Trophoblast cell (in vitro differentiated cells and primary cell): ENCODE results near the gene ZNF222.

Experiments used
- DNase-seq, 2 donors: peaks; one replicate each; pipeline ENCODE4 v3.0.0-alpha.2; 2016
- H2AFZ ChIP-seq: 2 replicates; pipeline ENCODE4 v1.6.1; 2013; ENCODE audit warnings: low read length, moderate library complexity, mild to moderate bottlenecking; ENCODE audit not compliant: insufficient read depth, poor library complexity
- H2AK5ac ChIP-seq: 2 replicates; pipeline ENCODE4 v1.6.1; 2013; ENCODE audit warnings: mild to moderate bottlenecking, low read length
- H2BK120ac ChIP-seq: 2 replicates; pipeline ENCODE4 v1.6.1; 2013; ENCODE audit warnings: low read length, mild to moderate bottlenecking, moderate library complexity; ENCODE audit not compliant: insufficient read depth, poor library complexity
- H2BK12ac ChIP-seq: 2 replicates; pipeline ENCODE4 v1.6.1; 2013; ENCODE audit warnings: mild to moderate bottlenecking, low read length, moderate library complexity
- H2BK5ac ChIP-seq: 2 replicates; pipeline ENCODE4 v1.6.1; 2013; ENCODE audit warnings: low read length, low read depth, moderate library complexity, mild to moderate bottlenecking; ENCODE audit not compliant: poor library complexity
- H3K14ac ChIP-seq: 2 replicates; pipeline ENCODE4 v1.6.1; 2013; ENCODE audit warnings: mild to moderate bottlenecking, low read length
- H3K18ac ChIP-seq: 2 replicates; pipeline ENCODE4 v1.6.1; 2013; ENCODE audit warnings: mild to moderate bottlenecking, low read length
- H3K23ac ChIP-seq: 2 replicates; pipeline ENCODE4 v1.6.1; 2013; ENCODE audit warnings: low read length
- H3K27ac ChIP-seq: 2 replicates; pipeline ENCODE4 v1.5.1; 2013; ENCODE audit warnings: low read depth, mild to moderate bottlenecking, inconsistent platforms, low read length, moderate library complexity
- H3K27me3 ChIP-seq: 2 replicates; pipeline ENCODE4 v1.6.1; 2013; ENCODE audit warnings: inconsistent platforms, mild to moderate bottlenecking, low read length, moderate library complexity; ENCODE audit not compliant: insufficient read depth
- H3K36me3 ChIP-seq, 2 experiments: 1 replicate in 1 of 2; 2 replicates in 1 of 2; pipeline ENCODE4 v1.6.1; 2013; ENCODE audit warnings: low read length in 2 of 2, mild to moderate bottlenecking in 2 of 2, moderate library complexity in 1 of 2; ENCODE audit not compliant: insufficient read depth in 2 of 2, control insufficient read depth in 1 of 2
- H3K4ac ChIP-seq: 2 replicates; pipeline ENCODE4 v1.6.1; 2013; ENCODE audit warnings: low read depth, mild to moderate bottlenecking, low read length, moderate library complexity
- H3K4me1 ChIP-seq, 2 experiments: 1 replicate in 1 of 2; 2 replicates in 1 of 2; pipeline ENCODE4 v1.6.1; 2013; ENCODE audit warnings: low read length in 2 of 2, mild to moderate bottlenecking in 2 of 2, moderate library complexity in 1 of 2; ENCODE audit not compliant: insufficient read depth in 2 of 2, control insufficient read depth in 1 of 2
- H3K4me2 ChIP-seq: 2 replicates; pipeline ENCODE4 v1.6.1; 2013; ENCODE audit warnings: inconsistent platforms, mild to moderate bottlenecking, low read length, moderate library complexity
- H3K4me3 ChIP-seq: 2 replicates; pipeline ENCODE4 v1.5.1; 2013; ENCODE audit warnings: mild to moderate bottlenecking, low read depth, low read length, inconsistent platforms
- H3K79me1 ChIP-seq: one replicate; pipeline ENCODE4 v1.6.1; 2013; ENCODE audit warnings: low read length
- H3K79me2 ChIP-seq: 2 replicates; pipeline ENCODE4 v1.6.1; 2013; ENCODE audit warnings: low read length, mild to moderate bottlenecking; ENCODE audit not compliant: control insufficient read depth, insufficient read depth, poor library complexity
- H3K9ac ChIP-seq: 2 replicates; pipeline ENCODE4 v1.6.1; 2013; ENCODE audit warnings: mild to moderate bottlenecking, low read length
- H3K9me3 ChIP-seq: 2 replicates; pipeline ENCODE4 v1.6.1; 2013; ENCODE audit warnings: low read depth, mild to moderate bottlenecking, control low read depth, inconsistent platforms, low read length; ENCODE audit not compliant: insufficient read depth
- H4K12ac ChIP-seq: 2 replicates; pipeline ENCODE4 v1.6.1; 2013; ENCODE audit warnings: low read depth, mild to moderate bottlenecking, low read length, moderate library complexity
- H4K8ac ChIP-seq: 2 replicates; pipeline ENCODE4 v1.6.1; 2013; ENCODE audit warnings: low read depth, mild to moderate bottlenecking, low read length, moderate library complexity
- H4K91ac ChIP-seq: one replicate; pipeline ENCODE4 v1.6.1; 2013; ENCODE audit warnings: low read depth, mild to moderate bottlenecking, low read length, moderate library complexity
- WGBS: extraction: QIAGEN DNeasy Blood & Tissue Kit; methylation state at CpG from one replicate; pipeline ENCODE4 v1.1.7; 2013; ENCODE audit warnings: missing lambda C conversion rate; ENCODE audit not compliant: insufficient read length, insufficient coverage; ENCODE audit errors: extremely low coverage; 5-methylcytosine and 5-hydroxymethylcytosine counted together

ZNF222 gene

DNA sequence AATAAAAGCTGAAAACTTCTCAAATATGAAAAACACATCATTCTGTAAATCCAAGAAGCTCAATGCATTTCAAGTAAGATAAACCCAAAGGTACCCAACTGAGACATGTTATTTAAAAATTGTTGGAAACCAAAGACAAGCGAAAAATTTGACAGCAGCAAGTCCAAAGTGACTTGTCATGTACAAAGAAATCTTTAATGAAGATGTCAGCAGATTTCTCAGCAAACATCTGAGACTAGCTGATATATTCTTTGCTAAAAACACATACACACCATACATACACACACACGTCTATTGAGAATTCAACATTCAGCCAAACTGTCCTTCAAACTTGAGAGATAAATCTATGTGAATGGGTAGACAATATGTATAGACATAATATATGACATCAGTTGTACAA, 5.7 kb upstream of the ZNF222 start:
- no peaks in the 10 kb centered on the region for H3K36me3 ChIP-seq
- no peak for DNase-seq
- no peaks in the 10 kb centered on the region for H3K79me1 ChIP-seq
- no peak overlapping the region for H3K23ac ChIP-seq
- H3K27me3 ChIP-seq: no peaks in the 10 kb centered on the region
- H3K9ac ChIP-seq: no peak overlapping the region
- no peak overlapping the region for H4K91ac ChIP-seq
- no peak overlapping the region for H3K4me3 ChIP-seq
- H4K8ac ChIP-seq: no peak overlapping the region
- H3K4ac ChIP-seq: no peak overlapping the region
- no peaks in the 10 kb centered on the region for H3K4me1 ChIP-seq
- H3K18ac ChIP-seq: no peak overlapping the region
- H2AFZ ChIP-seq: no peak overlapping the region
- no peak overlapping the region for H2AK5ac ChIP-seq
- no CpG with 5 or more reads among the region's 2 CpGs for WGBS
- no peak overlapping the region for H2BK5ac ChIP-seq
- no peak overlapping the region for H3K14ac ChIP-seq
- H3K4me2 ChIP-seq: no peak overlapping the region
- H2BK120ac ChIP-seq: no peak overlapping the region
- no peaks in the 10 kb centered on the region for H3K9me3 ChIP-seq
- H3K27ac ChIP-seq: no peak overlapping the region
- no peak overlapping the region for H4K12ac ChIP-seq
- no peak overlapping the region for H2BK12ac ChIP-seq
- no peaks in the 10 kb centered on the region for H3K79me2 ChIP-seq

- no peaks in the 10 kb centered on the region for H3K27me3 ChIP-seq
- no peak overlapping the region for H3K27ac ChIP-seq
- no peak overlapping the region for H3K18ac ChIP-seq
- no peak overlapping the region for H2AK5ac ChIP-seq
- no peaks in the 10 kb centered on the region for H3K36me3 ChIP-seq
- DNase-seq: no peak
- H4K8ac ChIP-seq: no peak overlapping the region
- peaks cover 3% of the 10 kb centered on the region for H3K79me2 ChIP-seq
- no peak overlapping the region for H3K23ac ChIP-seq
- no peak overlapping the region for H2BK120ac ChIP-seq
- no peak overlapping the region for H3K14ac ChIP-seq
- no peak overlapping the region for H2BK12ac ChIP-seq
- no peak overlapping the region for H3K4me3 ChIP-seq
- no peak overlapping the region for H4K12ac ChIP-seq
- H3K9me3 ChIP-seq: no peaks in the 10 kb centered on the region
- peaks cover 3% of the 10 kb centered on the region for H3K79me1 ChIP-seq
- no peak overlapping the region for H2AFZ ChIP-seq
- no peak overlapping the region for H3K4me2 ChIP-seq
- H3K4me1 ChIP-seq: peaks cover 2 to 6% of the 10 kb centered on the region in 2 experiments
- no peak overlapping the region for H3K9ac ChIP-seq
- H4K91ac ChIP-seq: no peak overlapping the region
- no peak overlapping the region for H3K4ac ChIP-seq
- H2BK5ac ChIP-seq: no peak overlapping the region
These were observed 4.0 kb upstream of the ZNF222 start for GRCh38 chr19:44021221-44021620.

- no peak overlapping the region for H2BK120ac ChIP-seq
- H3K9me3 ChIP-seq: no peaks in the 10 kb centered on the region
- no peak overlapping the region for H2BK5ac ChIP-seq
- H2BK12ac ChIP-seq: no peak overlapping the region
- H3K36me3 ChIP-seq: peaks cover 2 to 14% of the 10 kb centered on the region in 2 experiments
- H3K4me3 ChIP-seq: no peak overlapping the region
- peak overlapping the region; percentile 82 for H2AFZ ChIP-seq
- H3K18ac ChIP-seq: no peak overlapping the region
- H3K4me1 ChIP-seq: peaks cover 2 to 6% of the 10 kb centered on the region in 2 experiments
- peaks cover 3% of the 10 kb centered on the region for H3K79me2 ChIP-seq
- H3K4ac ChIP-seq: no peak overlapping the region
- no peak overlapping the region for H3K27ac ChIP-seq
- peak overlapping the region; percentile 33 for H4K12ac ChIP-seq
- H2AK5ac ChIP-seq: no peak overlapping the region
- peaks cover 3% of the 10 kb centered on the region for H3K79me1 ChIP-seq
- H3K27me3 ChIP-seq: no peaks in the 10 kb centered on the region
- H3K9ac ChIP-seq: no peak overlapping the region
- H4K91ac ChIP-seq: peak overlapping the region; percentile 26
- peak overlapping the region; percentile 90 for H4K8ac ChIP-seq
- no CpG with 5 or more reads among the region's 4 CpGs for WGBS
- peak overlapping the region; percentile 88 for H3K4me2 ChIP-seq
- no peak overlapping the region for H3K14ac ChIP-seq
- no peak for DNase-seq
- no peak overlapping the region for H3K23ac ChIP-seq
These were observed 321 bp upstream of the ZNF222 start for GRCh38 chr19:44024900-44025216.

GRCh38 chr19:44026622-44027021, 1.4 kb downstream of the ZNF222 start:
- no CpG with 5 or more reads among the region's 6 CpGs for WGBS
- H3K79me2 ChIP-seq: peaks cover 3% of the 10 kb centered on the region

More at GRCh38 chr19:44026622-44027021, 1.4 kb downstream of the ZNF222 start:
- Histone ChIP-seq H2BK5ac (no peak overlapping the region), H4K12ac (no peak overlapping the region), H2AFZ (no peak overlapping the region), H3K23ac (no peak overlapping the region), H4K91ac (no peak overlapping the region), H3K4me1 (peaks cover 2 to 6% of the 10 kb centered on the region in 2 experiments), H3K36me3 (peaks cover 6 to 20% of the 10 kb centered on the region in 2 experiments), H3K79me1 (peaks cover 3% of the 10 kb centered on the region), H4K8ac (no peak overlapping the region), H3K9ac (no peak overlapping the region), H3K27ac (no peak overlapping the region), H3K4me3 (no peak overlapping the region), H3K18ac (no peak overlapping the region), H2BK120ac (no peak overlapping the region), H2AK5ac (no peak overlapping the region), H3K4me2 (no peak overlapping the region), H2BK12ac (no peak overlapping the region), H3K27me3 (no peaks in the 10 kb centered on the region), H3K14ac (no peak overlapping the region), H3K4ac (no peak overlapping the region), H3K9me3 (peaks cover 2% of the 10 kb centered on the region)
- DNase-seq: no peak
